DOHH2 (cell line): Measurements from ENCODE around the gene PTGS2.

ENCODE experiments used
- H3F3A ChIP-seq: fragments of 200-600 bp; sonication (generic), shearing (Covaris generic); 2 replicates; pipeline ENCODE4 v1.6.0; 2016; ENCODE audit warnings: antibody characterized with exemption, mild to moderate bottlenecking; ENCODE audit not compliant: control insufficient read depth, insufficient read depth
- H3K27ac ChIP-seq: fragments of 200-600 bp; sonication (generic); 2 replicates; pipeline ENCODE4 v1.5.1; 2014; ENCODE audit warnings: low read depth, mild to moderate bottlenecking, low read length, moderate library complexity
- H3K27me3 ChIP-seq: fragments of 200-600 bp; sonication (generic); 2 replicates; pipeline ENCODE4 v1.6.1; 2014; ENCODE audit warnings: mild to moderate bottlenecking, low read length, mixed read lengths; ENCODE audit not compliant: control insufficient read depth
- H3K36me3 ChIP-seq: fragments of 200-600 bp; sonication (generic); 2 replicates; pipeline ENCODE4 v1.6.1; 2014; ENCODE audit warnings: mild to moderate bottlenecking, low read length, moderate library complexity, mixed read lengths; ENCODE audit not compliant: control insufficient read depth
- H3K4me1 ChIP-seq: fragments of 200-600 bp; sonication (generic); 2 replicates; pipeline ENCODE4 v1.6.1; 2014; ENCODE audit warnings: mild to moderate bottlenecking, low read length, mixed read lengths; ENCODE audit not compliant: control insufficient read depth
- H3K4me2 ChIP-seq: fragments of 200-600 bp; sonication (generic); 2 replicates; pipeline ENCODE4 v1.6.0; 2014; ENCODE audit warnings: mild to moderate bottlenecking, low read length, moderate library complexity
- H3K4me3 ChIP-seq: fragments of 200-600 bp; sonication (generic); 2 replicates; pipeline ENCODE4 v1.5.1; 2014; ENCODE audit warnings: mild to moderate bottlenecking, low read length, mixed read lengths
- H3K79me2 ChIP-seq: fragments of 200-600 bp; sonication (generic); 2 replicates; pipeline ENCODE4 v1.6.1; 2014; ENCODE audit warnings: mild to moderate bottlenecking, low read length, mixed read lengths; ENCODE audit not compliant: control insufficient read depth
- H3K9me2 ChIP-seq: fragments of 200-600 bp; sonication (generic); replicated peaks from 2 replicates; pipeline ENCODE4 v1.6.1; 2014; ENCODE audit warnings: mild to moderate bottlenecking, low read length, mixed read lengths; ENCODE audit not compliant: control insufficient read depth
- H3K9me3 ChIP-seq: fragments of 200-600 bp; sonication (generic); 2 replicates; pipeline ENCODE4 v1.6.1; 2014; ENCODE audit warnings: antibody characterized with exemption, low read length, mixed read lengths; ENCODE audit not compliant: control insufficient read depth, insufficient read depth
- H4K20me1 ChIP-seq: fragments of 200-600 bp; sonication (generic); 2 replicates; pipeline ENCODE4 v1.6.0; 2014; ENCODE audit warnings: low read depth, mild to moderate bottlenecking, antibody characterized with exemption, low read length, moderate library complexity; ENCODE audit not compliant: control insufficient read depth, insufficient read depth
- CTCF ChIP-seq: fragments of 200-600 bp; sonication (generic); IDR thresholded peaks from one replicate; pipeline ENCODE4 v1.5.1; 2014; ENCODE audit warnings: antibody characterized with exemption, mild to moderate bottlenecking, low read depth, low read length; ENCODE audit not compliant: poor library complexity, severe bottlenecking
- EZH2phosphoT487 ChIP-seq: fragments of 200-600 bp; sonication (generic); IDR thresholded peaks from 2 replicates; pipeline ENCODE4 v1.6.1; 2017; ENCODE audit warnings: borderline replicate concordance, mild to moderate bottlenecking, antibody characterized with exemption, low read length, moderate library complexity, mixed read lengths

Gene PTGS2

GRCh38 chr1:186681801-186682200, 1.6 kb upstream of the PTGS2 start:
- no peaks in the 10 kb centered on the region for H4K20me1 ChIP-seq
- no peaks in the 10 kb centered on the region for H3K36me3 ChIP-seq
- no peak overlapping the region for H3K4me3 ChIP-seq
- H3K4me1 ChIP-seq: no peaks in the 10 kb centered on the region
- TF ChIP-seq CTCF (no peak), EZH2phosphoT487 (no peak)
- H3K79me2 ChIP-seq: no peaks in the 10 kb centered on the region
- H3K9me3 ChIP-seq: no peaks in the 10 kb centered on the region
- H3K9me2 ChIP-seq: no peaks in the 10 kb centered on the region
- no peaks in the 10 kb centered on the region for H3F3A ChIP-seq
- H3K4me2 ChIP-seq: no peak overlapping the region
- no peaks in the 10 kb centered on the region for H3K27me3 ChIP-seq
- no peak overlapping the region for H3K27ac ChIP-seq

- H3K9me3 ChIP-seq: no peaks in the 10 kb centered on the region
- TF ChIP-seq EZH2phosphoT487: no peak
- no peak for TF ChIP-seq CTCF
- no peaks in the 10 kb centered on the region for H3F3A ChIP-seq
- no peaks in the 10 kb centered on the region for H3K79me2 ChIP-seq
- no peaks in the 10 kb centered on the region for H4K20me1 ChIP-seq
- no peak overlapping the region for H3K4me3 ChIP-seq
- H3K27me3 ChIP-seq: no peaks in the 10 kb centered on the region
- no peaks in the 10 kb centered on the region for H3K36me3 ChIP-seq
- H3K9me2 ChIP-seq: no peaks in the 10 kb centered on the region
- no peaks in the 10 kb centered on the region for H3K4me1 ChIP-seq
- H3K4me2 ChIP-seq: no peak overlapping the region
- H3K27ac ChIP-seq: no peak overlapping the region
Observed at GRCh38 chr1:186681121-186681520, 898 bp upstream of the PTGS2 start.

- Histone ChIP-seq H3K79me2 (no peaks in the 10 kb centered on the region), H3F3A (no peaks in the 10 kb centered on the region), H3K9me2 (no peaks in the 10 kb centered on the region), H3K9me3 (no peaks in the 10 kb centered on the region), H4K20me1 (no peaks in the 10 kb centered on the region), H3K4me3 (no peak overlapping the region), H3K27me3 (no peaks in the 10 kb centered on the region), H3K27ac (no peak overlapping the region), H3K4me1 (no peaks in the 10 kb centered on the region), H3K36me3 (no peaks in the 10 kb centered on the region), H3K4me2 (no peak overlapping the region)
- TF ChIP-seq EZH2phosphoT487 (no peak), CTCF (no peak)
Observed at GRCh38 chr1:186679924-186680244, 339 bp downstream of the PTGS2 start.

- no peak overlapping the region for H3K4me3 ChIP-seq
Observed at GRCh38 chr1:186678155-186678554, 2.1 kb downstream of the PTGS2 start.

More at GRCh38 chr1:186678155-186678554, 2.1 kb downstream of the PTGS2 start:
- no peak for TF ChIP-seq CTCF
- TF ChIP-seq EZH2phosphoT487: no peak
- Histone ChIP-seq H3K9me2 (no peaks in the 10 kb centered on the region), H3K36me3 (no peaks in the 10 kb centered on the region), H3K4me1 (no peaks in the 10 kb centered on the region), H3F3A (no peaks in the 10 kb centered on the region), H4K20me1 (no peaks in the 10 kb centered on the region), H3K79me2 (no peaks in the 10 kb centered on the region), H3K27ac (no peak overlapping the region), H3K9me3 (no peaks in the 10 kb centered on the region), H3K27me3 (no peaks in the 10 kb centered on the region), H3K4me2 (no peak overlapping the region)
